Measurements from ENCODE around the gene PADI1. TPM values are rescaled to one million over a fixed set of nuclear protein-coding genes. Genes with fewer than 3 reads are reported as not detected.

PADI1 gene
- total RNA-seq, 6 experiments from 2014 or later, result 0.44 to 1.4 (median 0.92) TPM; not detected in 2

DNA sequence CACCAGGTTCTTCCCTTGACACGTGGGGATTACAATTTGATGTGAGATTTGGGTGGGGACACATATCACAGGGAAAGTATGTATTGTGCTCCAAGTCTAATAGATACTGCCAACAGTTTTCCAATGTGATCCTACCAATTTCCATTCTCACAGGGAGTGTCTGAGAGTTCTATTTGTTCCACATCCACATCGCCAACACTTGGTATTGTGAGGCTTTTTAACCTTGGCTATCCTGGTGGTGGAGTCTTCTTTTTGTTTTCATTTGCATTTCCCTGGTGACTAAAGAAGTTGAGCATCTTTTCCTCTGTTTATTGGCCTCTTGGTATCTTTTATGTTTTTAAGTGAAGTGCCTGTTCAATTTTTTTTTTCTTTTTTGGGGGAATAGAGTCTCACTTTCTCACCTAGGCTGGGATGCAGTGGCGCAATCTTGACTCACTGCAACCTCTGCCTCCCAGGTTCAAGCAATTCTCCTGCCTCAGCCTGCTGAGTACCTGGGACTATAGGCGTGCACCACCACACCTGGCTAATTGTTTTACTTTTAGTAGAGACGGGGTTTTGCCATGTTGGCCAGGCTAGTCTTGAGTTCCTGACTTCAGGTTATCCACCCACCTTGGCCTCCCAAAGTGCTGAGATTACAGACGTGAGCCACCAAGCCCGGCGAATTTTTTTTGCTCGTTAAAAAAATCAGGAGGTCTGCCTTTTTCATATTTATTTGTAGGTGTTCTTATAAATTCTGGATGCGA lies 15.9 kb upstream of the PADI1 start:
- Histone ChIP-seq H3K4me3 (no peak overlapping the region), H3K9me3 (no peaks in the 10 kb centered on the region), H3K27me3 (no peaks in the 10 kb centered on the region), H3K27ac (no peak overlapping the region), H3K4me1 (no peaks in the 10 kb centered on the region), H3K36me3 (no peaks in the 10 kb centered on the region)
- peak in 1 of 3 donors; percentile 0 for DNase-seq
- no peak for ATAC-seq
- intact Hi-C loops (cut with DNase I), result no loop called here
- 55% methylated on average over 8 of the region's 10 CpGs for WGBS (ENCODE audit: insufficient coverage, low coverage, low lambda C conversion rate, missing lambda C conversion rate)
- TF ChIP-seq POLR2A (IDR thresholded peaks at IDR 0.05), result no peak
- TF ChIP-seq CTCF (IDR thresholded peaks at IDR 0.05), result no peak

- Histone ChIP-seq H3K27me3 (no peaks in the 10 kb centered on the region), H3K36me3 (no peaks in the 10 kb centered on the region), H3K27ac (no peak overlapping the region), H3K4me3 (no peak overlapping the region), H3K4me1 (no peaks in the 10 kb centered on the region), H3K9me3 (no peaks in the 10 kb centered on the region)
- DNase-seq (peak in 1 of 3 donors; percentile 0), ATAC-seq (no peak)
- TF ChIP-seq POLR2A (IDR thresholded peaks at IDR 0.05), result no peak
- TF ChIP-seq CTCF (IDR thresholded peaks at IDR 0.05), result no peak
- intact Hi-C loops (cut with DNase I), result no loop called here
- WGBS (ENCODE audit: insufficient coverage, low coverage, low lambda C conversion rate, missing lambda C conversion rate), result 76% methylated on average over 2 of the region's 2 CpGs
Observed at GRCh38 chr1:17189632-17189990, 15.3 kb upstream of the PADI1 start.

GRCh38 chr1:17190010-17190995 lies 14.6 kb upstream of the PADI1 start:
- Histone ChIP-seq H3K4me3 (no peak overlapping the region), H3K4me1 (no peaks in the 10 kb centered on the region), H3K27ac (no peak overlapping the region), H3K9me3 (no peaks in the 10 kb centered on the region), H3K36me3 (no peaks in the 10 kb centered on the region), H3K27me3 (no peaks in the 10 kb centered on the region)
- no peak for ATAC-seq
- peak in 1 of 3 donors; percentile 33 for DNase-seq
- WGBS (ENCODE audit: insufficient coverage, low coverage, low lambda C conversion rate, missing lambda C conversion rate), result 63% methylated on average over 5 of the region's 15 CpGs
- TF ChIP-seq CTCF (IDR thresholded peaks at IDR 0.05), result no peak
- no peak for TF ChIP-seq POLR2A (IDR thresholded peaks at IDR 0.05)
- intact Hi-C loops (cut with DNase I), result loop anchor here in 1 of 2 donors (10.0 kb wide), 1 partner anchor 1624 kb away; no protein-coding TSS in a partner anchor

- intact Hi-C loops (cut with DNase I), result loop anchor here in 1 of 2 donors (10.0 kb wide), 1 partner anchor 1623 kb away; no protein-coding TSS in a partner anchor
- peak in 1 of 3 donors; percentile 2 for DNase-seq
- no peaks in the 10 kb centered on the region for H3K27me3 ChIP-seq
- H3K36me3 ChIP-seq, result no peaks in the 10 kb centered on the region
- ATAC-seq, result no peak
- WGBS (ENCODE audit: insufficient coverage, low coverage, low lambda C conversion rate, missing lambda C conversion rate), result 57% methylated on average over 3 of the region's 4 CpGs
- H3K4me3 ChIP-seq, result no peak overlapping the region
- no peaks in the 10 kb centered on the region for H3K4me1 ChIP-seq
- H3K9me3 ChIP-seq, result no peaks in the 10 kb centered on the region
- no peak overlapping the region for H3K27ac ChIP-seq
- TF ChIP-seq POLR2A (IDR thresholded peaks at IDR 0.05), result no peak
- TF ChIP-seq CTCF (IDR thresholded peaks at IDR 0.05), result no peak
Observed at GRCh38 chr1:17191990-17192242, 13.0 kb upstream of the PADI1 start.
